Measurements from ENCODE around the gene PAQR6. TPM values are rescaled to one million over a fixed set of nuclear protein-coding genes. Genes with fewer than 3 reads are reported as not detected.
A peak's percentile ranks its signal among the peaks of the same experiment; 100 is the strongest.
"Not testable (repeated sequence)": the region's sequence is repeated elsewhere in the genome, so short reads cannot be mapped to it uniquely, and the experiment has no call there.

PAQR6 gene
- total RNA-seq, 1 experiment from 2014 or later = 7.0 TPM

DNA sequence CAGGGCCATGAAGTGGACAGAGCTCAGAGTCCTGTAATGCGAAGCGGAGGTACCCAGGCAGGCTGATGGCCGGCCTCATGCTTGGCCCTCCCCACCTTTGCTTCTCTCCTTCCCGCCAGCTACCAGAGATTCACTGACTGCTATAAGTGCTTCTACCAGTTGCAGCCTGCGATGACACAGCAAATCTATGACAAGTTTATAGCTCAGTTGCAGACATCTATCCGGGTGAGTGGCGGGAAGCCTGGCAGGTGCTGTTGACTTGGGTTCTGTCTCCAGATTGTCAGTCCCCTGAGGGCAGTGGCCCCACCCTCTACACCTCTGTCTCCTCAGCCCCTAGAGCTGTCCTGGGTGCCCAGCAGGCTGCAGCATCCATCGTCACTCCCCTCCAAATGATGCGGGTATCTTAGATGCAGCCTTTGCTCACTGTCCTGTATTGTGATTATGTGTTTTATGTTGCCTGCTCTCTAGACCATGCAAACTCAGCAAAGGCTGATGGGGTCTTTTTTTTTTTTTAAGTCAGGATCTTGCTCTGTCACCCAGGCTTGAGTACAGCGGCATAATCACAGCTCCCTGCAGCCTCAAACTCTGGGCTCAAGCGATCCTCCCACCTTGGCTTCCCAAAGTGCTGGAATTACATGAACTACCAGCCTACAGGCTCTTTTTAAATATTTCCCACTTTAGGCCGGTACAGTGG, 15.5 kb downstream of the PAQR6 start:
- DNase-seq (ENCODE audit: low spot score) = no peak

DNA sequence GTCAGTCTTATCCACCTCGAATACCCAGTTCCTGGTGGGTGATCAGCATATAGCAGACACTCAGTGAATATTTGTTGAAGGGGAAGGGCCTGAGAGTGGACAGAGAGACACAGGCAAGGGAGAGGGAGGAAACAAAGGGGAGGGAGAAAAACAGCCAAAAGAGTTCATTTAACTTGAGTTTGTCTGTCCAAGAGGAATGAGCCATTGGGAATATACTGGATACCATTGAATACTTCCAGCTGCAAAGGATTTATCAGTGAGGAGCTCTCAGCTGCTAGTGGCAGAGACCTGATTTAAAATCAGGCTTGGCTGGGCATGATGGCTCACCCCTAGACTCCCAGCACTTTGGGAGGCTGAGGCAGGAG, 17.4 kb downstream of the PAQR6 start:
- no peak for DNase-seq (ENCODE audit: low spot score)

DNA sequence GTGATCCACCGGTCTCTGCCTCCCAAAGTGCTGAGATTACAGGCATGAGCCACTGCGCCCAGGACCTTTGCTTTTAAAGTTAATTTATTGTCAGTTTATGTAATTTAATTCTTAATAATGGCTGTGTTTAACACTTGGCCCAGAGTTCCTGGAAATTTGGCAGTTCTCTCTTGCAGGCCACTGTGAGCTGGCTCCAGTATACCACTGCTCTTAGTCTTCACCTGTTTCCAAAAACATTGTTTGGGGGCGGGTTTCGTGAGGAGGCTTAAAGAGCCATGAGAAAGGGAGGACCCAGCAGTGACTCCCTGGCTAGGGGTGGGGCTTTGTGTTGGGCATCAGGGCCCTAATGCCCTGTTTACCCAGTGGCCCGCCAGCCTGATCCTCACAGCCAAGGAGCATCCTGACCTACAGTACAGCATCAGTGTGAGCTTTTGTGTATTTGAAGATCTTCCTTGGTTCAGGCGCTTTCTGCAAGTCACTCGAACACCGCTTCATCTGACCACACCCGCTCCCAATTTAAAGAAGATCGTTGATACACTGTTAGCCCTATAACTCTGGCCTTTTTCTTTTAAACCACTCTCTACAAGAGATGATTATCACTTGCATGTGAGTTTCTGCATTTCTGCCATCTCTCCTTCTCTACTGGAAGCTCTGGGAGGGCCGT, 17.9 kb downstream of the PAQR6 start:
- no peak for DNase-seq (ENCODE audit: low spot score)

DNA sequence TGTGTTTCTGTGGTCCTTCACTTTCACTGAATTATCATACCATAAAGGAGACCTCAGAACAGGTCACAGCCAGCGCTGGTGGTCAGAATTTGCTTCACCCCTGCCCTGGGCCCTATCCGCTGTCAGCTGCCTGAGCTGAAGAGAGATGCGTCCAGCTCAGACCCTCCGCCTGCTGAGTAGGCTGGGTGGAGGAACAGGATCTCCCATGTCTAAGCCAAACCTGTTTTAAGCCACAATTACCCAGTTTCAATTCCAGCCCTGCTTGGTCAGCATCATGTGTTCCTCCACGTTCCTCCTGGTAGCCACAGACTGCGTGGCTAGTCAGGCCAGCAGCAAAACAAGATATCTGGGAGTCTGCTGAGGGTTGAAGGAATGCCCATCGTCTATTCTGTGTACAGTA, 19.4 kb downstream of the PAQR6 start:
- DNase-seq (ENCODE audit: low spot score) = no peak

DNA sequence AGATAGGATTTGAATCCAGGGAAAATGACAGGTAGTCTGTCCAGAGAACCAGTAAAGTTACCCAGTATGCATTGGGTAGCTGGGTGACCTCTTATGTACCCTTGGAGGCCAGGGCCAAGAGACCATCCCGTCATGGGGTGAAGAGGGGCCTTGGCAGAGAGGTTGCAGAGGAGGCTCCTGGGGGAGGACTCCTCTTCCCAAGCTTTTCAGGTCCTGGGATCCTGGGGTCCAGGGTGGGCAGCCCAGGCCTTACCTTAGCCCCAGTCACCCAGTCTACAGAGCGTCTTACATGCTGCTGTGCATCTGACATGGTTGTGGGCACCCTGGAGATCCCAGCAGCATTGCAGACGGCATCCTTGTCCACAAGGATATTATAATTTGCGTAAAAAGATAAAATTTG, 21.1 kb downstream of the PAQR6 start:
- no peak for DNase-seq (ENCODE audit: low spot score)

DNA sequence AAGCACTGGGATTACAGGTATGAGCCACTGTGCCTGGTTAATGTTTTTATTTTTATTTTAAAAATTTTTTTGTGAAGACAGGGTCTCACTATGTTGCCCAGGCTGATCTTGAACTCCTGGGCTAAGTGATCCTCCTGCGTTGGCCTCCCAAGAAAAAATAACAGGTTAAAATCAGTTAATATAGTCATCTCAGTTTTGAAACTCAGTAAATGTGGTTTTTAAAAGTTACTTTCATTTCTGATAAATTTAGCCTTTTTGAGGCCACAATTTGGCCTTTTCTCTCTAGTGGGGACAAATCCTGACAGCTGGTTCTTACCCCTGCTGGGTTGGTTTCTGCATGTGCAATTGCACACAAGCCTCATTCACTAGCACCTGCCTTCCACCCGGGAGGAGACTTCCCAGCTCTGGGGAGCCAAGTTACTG, 21.7 kb downstream of the PAQR6 start:
- no peak for DNase-seq (ENCODE audit: low spot score)

DNA sequence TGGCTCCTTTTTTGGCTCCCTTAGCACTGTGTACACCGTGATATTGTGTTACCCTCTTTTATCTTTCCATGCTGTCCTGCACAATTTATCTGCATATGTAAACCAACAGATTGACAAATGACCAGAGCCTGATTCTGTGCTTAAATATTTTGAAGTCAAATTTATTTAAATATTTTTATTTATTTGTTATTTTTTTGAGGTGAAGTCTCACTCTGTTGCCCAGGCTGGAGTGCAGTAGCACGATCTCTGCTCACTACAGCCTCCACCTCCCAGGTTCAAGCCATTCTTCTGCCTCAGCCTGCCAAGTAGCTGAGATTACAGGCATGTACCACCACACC, 22.2 kb downstream of the PAQR6 start:
- no peak for DNase-seq (ENCODE audit: low spot score)

DNA sequence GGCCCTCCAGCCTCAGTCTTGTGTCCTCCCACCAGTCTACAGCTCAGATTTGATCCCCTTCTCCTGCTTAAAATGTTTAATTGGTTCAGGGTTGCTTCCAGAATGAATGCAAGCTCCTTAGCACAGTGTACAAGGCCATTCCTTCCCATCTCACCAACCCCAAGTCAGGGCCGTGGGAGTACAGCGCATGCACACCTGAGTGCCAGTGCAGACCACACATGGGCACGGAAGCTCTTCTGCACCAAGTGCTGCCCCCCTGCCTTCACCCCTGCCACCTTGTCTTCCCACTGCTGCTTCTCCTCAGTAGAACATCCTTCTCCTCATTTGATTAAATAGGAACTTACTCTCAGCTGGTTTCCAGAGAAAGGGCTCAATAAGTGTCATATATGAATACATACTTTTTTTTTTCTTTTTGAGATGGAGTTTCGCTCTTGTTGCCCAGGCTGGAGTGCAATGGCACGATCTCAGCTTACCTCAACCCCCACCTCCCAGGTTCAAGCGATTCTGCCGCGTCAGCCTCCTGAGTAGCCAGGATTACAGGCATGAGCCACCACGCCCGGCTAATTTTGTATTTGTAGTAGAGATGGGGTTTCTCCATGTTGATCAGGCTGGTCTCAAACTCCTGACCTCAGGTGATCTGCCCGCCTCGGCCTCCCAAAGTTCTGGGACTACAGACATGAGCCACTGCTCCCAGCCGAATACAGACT, 25.7 kb downstream of the PAQR6 start:
- DNase-seq (ENCODE audit: low spot score) = no peak

DNA sequence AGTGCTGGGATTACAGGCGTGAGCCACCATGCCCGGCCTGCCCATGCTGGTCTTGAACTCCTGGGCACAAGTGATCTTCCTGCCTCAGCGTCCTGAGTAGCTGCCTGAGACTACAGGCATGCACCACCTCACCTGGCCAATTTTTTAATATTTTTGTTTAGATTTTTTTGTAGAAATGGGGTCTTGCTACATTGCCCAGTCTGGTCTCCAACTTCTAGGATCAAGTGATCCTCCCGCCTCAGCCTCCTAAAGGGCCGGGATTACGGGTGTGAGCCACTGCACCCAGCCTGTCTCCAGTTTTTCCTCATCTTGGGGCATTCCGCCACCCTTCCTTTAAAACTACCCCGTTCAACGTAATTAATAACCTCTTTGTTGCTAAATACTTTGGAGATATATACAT, 27.6 kb downstream of the PAQR6 start:
- no peak for DNase-seq (ENCODE audit: low spot score)

DNA sequence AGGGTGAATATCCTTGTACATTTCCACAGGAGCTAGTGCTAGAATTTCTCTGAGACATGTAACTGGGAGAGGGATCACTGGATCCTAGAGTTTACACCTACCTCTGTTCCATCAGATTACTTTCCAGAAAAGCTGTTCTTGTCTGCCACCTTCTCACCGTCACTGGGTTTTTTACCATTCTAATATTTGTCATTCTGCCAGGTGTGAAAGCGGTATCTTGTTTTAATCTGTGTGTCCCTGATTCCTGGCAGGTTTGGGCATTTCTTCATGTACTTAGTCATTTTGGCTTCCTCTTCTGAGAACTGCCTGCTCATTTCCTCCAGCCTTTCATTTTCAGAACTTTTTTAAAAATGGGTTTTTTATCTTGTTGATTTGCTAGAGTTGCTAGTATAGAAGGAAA, 30.0 kb downstream of the PAQR6 start:
- DNase-seq (ENCODE audit: low spot score) = no peak

DNA sequence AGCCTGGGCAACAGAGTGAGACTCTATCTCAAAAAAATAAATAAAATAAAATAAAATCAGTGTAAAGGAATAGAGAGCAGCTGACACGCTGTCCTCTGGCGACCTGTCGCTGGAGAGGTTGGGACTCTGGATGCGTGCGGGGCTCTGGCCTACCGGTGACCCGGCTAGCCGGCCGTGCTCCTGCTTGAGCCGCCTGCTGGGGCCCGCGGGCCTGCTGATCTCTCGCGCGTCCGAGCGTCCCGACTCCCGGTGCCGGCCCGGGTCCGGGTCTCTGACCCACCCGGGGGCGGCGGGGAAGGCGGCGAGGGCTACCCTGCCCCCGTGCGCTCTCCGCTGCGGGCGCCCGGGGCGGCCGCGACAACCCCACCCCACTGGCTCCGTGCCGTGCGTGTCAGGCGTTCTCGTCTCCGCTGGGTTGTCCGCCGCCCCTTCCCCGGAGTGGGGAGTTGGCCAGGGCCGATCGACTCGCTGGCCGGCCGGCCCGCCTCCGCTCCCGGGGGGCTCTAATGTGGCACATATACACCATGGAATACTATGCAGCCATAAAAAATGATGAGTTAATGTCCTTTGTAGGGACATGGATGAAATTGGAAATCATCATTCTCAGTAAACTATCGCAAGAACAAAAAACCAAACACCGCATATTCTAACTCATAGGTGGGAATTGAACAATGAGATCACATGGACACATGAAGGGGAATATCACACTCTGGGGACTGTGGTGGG, 31.3 kb downstream of the PAQR6 start:
- not testable (repeated sequence) for DNase-seq (ENCODE audit: low spot score)

DNA sequence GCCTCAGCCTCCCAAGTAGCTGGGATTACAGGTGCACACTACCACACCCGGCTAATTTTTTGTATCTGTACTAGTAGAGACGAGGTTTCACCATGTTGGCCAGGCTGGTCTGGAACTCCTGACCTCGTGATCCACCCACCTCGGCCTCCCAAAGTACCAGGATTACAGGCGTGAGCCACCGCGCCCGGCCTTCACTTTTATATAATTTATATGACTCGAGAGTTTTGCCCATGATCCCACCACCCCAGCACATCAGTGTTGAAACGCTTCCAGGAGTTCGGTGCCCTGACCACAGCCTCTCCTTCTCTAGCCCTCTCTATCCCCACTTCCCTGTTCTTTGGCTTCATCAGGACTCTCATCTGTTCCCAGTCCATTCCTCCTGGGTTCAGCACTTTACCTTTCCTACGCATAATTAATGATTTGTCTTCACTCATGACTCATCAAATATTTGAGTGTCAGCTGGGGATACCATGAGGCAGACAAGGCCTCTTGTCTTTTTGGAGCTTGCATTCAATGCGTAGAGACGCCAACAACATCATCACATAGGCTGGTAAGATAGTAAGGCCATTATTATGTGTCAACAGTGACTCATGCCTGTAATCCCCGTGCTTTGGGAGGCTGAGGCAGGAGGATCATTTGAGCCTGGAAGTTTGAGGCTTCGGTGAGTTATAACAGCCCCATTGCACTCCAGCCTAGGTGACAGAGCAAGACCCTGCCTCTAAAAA, 33.7 kb downstream of the PAQR6 start:
- DNase-seq (ENCODE audit: low spot score) = peak; percentile 27

DNA sequence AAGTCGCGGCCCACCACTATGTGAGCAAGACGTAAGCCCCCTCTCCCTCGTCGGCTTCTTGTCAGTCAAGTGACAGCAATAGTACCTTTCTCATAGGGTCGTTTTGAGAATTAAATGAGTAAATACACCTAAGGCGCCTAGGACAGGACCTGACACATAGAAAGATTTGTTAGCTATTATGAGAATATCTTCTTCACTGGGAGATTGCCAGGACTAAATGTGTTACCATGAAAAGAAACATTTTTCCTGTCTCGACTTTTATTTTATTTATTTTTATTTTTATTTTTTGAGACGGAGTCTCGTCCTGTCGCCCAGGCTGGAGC, 34.3 kb downstream of the PAQR6 start:
- DNase-seq (ENCODE audit: low spot score) = no peak

DNA sequence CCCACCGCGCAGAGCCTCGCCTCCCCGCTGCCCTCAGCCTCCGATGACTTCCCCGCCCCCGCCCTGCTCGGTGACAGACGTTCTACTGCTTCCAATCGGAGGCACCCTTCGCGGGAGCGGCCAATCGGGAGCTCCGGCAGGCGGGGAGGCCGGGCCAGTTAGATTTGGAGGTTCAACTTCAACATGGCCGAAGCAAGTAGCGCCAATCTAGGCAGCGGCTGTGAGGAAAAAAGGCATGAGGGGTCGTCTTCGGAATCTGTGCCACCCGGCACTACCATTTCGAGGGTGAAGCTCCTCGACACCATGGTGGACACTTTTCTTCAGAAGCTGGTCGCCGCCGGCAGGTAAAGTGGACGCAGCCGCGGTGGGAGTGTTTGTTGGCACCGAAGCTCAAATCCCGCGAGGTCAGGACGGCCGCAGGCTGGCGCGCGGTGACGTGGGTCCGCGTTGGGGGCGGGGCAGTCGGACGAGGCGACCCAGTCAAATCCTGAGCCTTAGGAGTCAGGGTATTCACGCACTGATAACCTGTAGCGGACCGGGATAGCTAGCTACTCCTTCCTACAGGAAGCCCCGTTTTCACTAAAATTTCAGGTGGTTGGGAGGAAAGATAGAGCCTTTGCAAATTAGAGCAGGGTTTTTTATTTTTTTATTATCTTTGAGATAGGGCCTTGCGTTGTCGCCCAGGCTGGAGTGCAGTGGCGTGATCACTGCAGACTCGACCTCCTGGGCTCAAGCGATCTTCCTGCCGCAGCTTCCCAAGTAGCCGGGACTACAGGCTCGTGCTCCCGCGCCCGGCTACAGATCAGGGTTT, 34.8 kb downstream of the PAQR6 start, which contains the start of gene PMF1:
TSS of gene PMF1 (plus strand) at position 175 of the 811 bp plus-strand sequence. CDS start at position 184, 9 bp downstream.
- peak; percentile 95 for DNase-seq (ENCODE audit: low spot score)

DNA sequence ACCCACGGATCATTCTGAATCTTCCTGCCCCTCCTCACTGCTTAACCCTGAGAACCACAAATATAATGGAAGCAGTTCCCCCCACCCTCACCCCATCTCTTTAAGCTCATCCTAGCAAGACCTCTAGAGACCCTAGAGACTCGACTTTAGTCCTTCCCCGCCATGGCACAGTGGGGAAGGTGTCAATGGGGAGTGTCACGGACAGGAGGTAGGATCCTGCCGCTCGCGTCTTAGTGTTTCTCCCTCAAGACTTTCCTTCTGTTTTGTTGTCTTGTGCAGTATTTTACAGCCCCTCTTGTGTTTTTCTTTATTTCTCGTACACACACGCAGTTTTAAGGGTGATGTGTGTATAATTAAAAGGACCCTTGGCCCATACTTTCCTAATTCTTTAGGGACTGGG, 35.7 kb downstream of the PAQR6 start:
- DNase-seq (ENCODE audit: low spot score) = no peak

DNA sequence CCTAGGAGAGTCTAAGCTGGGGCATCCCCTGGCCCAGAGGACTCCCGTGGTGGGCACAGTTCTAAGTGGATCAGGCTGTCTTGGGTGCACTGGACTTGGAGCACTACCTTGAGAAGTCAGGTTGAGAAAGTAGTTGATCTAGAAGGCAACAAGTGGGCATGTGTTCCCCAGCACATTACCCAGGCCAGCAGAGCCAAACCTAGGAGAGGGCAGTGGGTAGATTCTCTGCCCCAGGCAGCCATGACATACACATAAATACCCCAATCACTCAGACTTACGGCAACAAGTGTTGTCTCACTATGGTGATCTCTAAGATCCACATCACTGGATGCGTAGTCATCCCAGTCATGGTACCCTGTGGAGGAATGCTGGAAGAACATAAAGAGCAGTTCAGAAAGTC, 36.6 kb downstream of the PAQR6 start:
- no peak for DNase-seq (ENCODE audit: low spot score)

DNA sequence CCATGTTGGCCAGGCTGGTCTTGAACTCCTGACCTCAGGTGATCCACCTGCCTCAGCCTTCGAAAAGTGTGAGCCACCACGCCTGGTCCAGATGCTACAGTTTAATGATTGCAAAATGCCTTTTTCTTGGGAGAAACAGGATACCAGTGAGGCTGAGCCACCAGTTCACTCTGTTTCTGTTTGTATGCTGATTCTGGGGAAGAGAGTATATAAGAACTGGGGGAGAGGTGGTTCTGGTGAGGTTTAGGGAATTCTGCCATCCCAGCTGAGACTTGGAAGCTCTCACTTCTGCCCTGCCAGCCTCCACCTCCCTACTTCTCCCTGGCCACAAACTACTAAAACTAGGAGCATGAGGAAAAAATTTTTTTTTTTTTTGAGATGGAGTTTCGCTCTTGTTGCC, 43.2 kb downstream of the PAQR6 start:
- no peak for DNase-seq (ENCODE audit: low spot score)

DNA sequence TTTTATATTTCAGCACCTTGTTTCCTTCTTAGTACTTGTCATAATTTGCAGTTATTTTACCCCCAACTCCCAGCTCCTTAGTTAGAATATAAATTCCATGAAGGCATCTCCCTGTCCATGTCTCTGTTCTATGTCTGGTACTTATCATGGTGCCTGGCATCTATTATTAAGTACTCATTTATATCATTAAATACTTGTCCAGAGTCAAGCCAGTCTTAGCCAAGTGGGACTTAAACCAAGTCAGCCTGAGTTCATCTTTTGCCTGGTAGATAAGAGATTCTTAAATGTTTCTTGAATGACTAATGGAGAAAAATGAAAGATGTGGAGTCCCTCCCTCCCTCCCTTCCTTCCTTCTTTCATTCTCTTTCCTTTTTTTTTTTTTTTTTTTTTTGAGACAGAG, 44.5 kb downstream of the PAQR6 start:
- no peak for DNase-seq (ENCODE audit: low spot score)

DNA sequence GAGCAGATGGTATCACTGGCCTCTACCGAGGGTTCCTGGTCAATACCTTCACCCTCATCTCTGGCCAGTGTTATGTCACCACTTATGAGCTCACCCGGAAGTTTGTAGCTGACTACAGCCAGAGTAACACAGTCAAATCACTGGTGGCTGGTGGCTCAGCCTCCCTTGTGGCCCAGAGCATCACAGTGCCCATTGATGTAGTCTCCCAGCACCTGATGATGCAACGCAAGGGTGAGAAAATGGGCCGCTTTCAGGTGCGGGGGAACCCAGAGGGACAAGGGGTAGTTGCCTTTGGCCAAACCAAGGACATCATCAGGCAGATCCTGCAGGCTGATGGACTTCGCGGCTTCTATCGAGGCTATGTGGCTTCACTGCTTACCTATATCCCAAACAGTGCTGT, 47.8 kb downstream of the PAQR6 start:
- DNase-seq (ENCODE audit: low spot score) = no peak

DNA sequence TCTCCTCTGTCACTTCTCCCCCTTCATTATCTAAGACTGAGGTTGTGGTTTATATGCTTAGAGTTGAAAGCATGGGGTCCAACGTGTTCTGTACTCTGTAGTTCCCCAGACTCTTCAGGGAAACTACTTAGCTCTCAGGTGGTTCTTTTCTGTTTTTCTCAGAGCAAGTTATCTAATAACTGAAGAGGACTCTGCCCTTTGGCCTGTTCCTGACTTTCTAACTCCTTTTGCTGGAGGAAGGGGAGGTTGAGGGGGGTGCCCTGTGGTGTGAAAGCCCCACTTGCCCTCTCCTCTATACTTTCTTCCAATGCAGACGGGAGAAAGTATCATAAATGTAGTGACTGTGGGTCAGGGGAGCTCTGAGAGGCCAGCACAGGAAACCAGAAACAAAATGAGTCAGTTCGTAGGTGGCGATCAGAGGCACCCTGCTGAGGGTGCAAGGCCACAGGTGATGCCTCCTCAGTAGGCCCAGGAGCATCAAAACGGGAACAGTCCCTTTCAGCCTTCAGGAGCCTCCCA, 49.0 kb downstream of the PAQR6 start:
- DNase-seq (ENCODE audit: low spot score) = no peak

DNA sequence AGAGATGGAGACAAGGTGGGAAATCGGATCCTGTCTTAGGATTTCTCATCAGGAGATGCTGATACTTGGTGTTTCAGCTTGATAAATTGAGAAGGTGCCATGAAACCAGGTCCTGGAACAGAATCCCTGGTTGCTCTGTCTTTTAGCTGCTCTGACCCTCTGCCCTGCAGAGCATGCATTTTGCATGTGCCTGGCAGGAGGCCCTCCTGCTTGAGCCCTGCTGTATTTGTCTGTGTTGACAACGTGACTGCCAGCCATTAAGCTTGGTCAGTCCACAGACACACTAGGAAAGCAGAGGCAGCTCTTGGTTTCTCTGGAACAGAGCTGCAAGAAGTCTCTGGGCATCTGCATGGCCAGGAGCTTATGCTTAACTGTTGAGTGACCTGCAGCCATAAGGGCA, 51.4 kb downstream of the PAQR6 start:
- DNase-seq (ENCODE audit: low spot score) = no peak

Data from HT-29 (cell line).